ENCODE results near the gene NEURL4.
A peak's percentile ranks its signal among the peaks of the same experiment; 100 is the strongest.
"Not testable (repeated sequence)": the region's sequence is repeated elsewhere in the genome, so short reads cannot be mapped to it uniquely, and the experiment has no call there.

Gene NEURL4

DNA sequence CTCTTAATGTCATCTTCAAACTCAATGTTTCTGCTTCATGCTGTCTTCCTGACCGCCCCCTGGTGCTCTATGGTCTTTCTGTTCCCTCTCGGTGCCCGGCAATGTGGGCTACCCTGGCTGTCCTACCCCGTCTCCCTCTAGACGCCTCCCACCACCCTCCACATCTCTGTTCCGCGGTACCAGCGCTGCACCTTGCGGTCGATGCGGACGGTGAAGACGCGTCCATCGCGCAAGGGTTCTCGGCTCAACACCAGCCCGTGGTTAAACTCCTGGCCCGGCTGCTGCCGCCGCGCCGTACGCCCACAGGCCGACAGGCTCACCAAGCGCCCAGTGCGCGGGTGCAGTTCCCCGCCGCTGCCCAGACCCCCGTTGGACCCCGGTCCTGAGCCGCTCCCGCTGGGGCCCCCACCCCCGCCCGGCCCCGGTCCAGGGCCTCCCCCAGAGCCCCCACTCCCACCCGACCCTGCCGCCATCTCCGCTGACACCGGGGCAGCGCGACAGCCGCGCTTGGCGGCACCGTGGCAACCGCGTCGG, at the start of gene NEURL4:
TSS of gene NEURL4 (minus strand) at position 496 of the 534 bp plus-strand sequence. CDS start at position 473, 23 bp downstream.
- no peak for DNase-seq (ENCODE audit: low read depth in 2 of 2)

DNA sequence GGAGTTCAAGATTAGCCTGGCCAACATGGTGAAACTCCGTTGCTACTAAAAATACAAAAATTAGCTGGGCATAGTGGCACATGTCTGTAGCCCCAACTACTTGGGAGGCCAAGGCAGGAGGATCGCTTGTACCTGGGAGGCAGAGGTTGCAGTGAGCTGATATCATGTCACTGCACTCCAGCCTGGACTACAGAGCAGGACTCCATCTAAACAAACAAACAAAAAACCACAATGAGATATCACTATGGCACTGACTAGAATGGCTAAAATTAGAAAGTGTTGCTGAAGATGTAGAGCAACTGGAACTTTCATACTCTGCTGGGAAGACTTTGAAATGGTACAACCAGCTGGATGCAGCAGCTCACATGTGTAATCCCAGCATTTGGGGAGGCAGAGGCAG, 45.2 kb upstream of the NEURL4 start:
- DNase-seq (ENCODE audit: low read depth in 2 of 2): no peak

DNA sequence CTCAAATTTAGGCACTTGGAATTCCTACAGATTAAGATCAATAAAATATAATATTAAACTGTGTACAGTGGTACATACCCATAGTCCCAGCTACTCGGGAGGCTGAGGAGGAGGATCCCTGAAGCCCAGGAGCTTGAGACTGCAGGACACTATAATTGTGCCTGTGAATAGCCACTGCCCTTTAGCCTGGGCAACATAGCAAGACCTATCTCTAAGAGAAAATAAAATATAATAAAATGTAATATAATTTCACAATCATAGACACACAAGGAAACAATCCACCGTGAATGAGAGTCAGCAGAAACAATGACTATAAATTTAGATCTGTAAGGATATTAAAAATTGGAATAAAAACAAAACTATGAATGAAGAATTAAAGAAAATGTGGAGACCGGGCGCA, 41.7 kb upstream of the NEURL4 start:
- no peak for DNase-seq (ENCODE audit: low read depth in 2 of 2)

DNA sequence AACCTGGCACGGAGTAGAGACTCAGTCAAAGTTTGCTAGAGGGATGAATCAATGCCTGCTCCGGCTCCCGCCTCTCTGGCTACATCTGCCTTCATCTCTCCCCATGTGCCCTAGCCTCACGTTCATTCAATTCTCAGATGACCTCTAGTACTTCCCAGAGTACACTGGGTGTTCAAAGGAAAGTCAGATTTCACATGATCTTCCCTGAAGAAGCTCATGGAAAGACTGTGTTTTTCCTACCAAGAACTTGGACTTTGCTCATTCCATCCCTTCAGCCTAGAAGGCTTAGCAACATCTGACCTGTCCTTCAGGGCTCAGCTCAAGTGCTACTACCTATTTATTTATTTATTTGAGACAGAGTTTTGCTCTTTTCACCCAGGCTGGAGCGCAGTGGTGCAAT, 40.7 kb upstream of the NEURL4 start:
- DNase-seq (ENCODE audit: low read depth in 2 of 2): no peak

DNA sequence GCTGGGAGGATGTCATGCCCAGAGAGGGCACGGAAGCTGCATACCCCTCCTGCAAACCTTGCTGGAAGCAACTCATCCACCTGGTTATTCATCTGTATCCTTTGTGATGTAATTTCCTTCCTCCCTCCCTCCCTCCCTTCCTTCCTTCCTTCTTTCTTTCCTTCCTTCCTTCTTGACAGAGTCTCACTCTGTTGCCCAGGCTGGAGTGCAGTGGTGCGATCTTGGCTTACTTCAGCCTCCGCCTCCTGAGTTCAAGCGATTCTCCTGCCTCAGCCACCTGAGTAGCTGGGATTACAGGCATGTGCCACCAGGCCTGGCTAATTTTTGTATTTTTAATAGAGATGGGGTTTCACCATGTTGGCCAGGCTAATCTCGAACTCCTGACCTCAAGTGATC, 39.5 kb upstream of the NEURL4 start:
- not testable (repeated sequence) for DNase-seq (ENCODE audit: low read depth in 2 of 2)

DNA sequence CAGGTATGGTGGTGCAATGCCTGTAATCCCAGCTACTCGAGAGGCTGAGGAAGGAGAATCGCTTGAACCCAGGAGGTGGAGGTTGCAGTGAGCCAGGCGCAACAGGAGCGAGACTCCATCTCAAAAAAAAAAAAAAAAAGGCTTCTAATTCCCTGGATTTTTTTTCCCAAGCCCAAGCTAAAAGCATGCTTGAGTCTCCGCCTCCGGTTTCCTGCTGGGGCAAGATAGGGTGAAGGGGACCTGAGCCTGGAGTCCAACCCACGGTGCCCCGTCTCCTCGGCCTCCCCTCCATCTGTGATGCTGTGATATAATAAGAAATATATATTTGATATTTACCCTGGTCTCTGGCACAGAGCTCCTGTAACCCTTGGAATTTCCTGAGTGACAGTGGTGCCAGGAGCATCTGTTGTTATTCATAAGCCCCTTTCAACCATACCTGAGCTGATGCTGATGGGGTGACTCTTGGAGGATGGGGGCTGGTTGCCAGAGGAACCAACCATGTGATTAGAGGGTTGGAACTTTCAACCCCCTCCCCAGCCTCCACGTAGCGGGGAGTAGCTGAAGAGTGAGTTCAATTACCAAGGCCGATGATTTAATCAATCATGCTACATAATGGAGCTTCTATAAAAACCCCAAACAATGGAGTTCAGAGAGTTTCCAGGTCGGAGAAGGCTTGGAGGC, 38.9 kb upstream of the NEURL4 start:
- DNase-seq (ENCODE audit: low read depth in 2 of 2): no peak

DNA sequence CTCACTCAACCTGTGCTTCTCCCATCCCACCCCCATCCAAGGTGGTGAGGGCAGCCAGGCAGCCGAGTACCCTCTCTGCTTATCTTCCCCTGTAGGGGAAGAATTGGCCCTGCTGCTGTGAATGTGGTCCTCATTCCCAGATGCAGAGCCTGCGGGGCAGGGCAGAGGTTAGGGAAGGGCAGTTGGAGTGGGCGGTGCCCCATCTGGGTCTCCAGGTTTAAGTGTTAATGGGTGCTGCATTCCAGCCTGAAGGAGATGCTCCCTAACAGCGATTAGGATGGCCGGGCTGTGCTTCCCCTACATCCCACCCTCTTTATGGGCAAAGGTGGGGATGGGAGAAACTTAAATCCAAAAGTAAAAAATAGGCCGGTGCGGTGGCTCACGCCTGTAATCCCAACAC, 37.9 kb upstream of the NEURL4 start:
- DNase-seq (ENCODE audit: low read depth in 2 of 2): no peak

DNA sequence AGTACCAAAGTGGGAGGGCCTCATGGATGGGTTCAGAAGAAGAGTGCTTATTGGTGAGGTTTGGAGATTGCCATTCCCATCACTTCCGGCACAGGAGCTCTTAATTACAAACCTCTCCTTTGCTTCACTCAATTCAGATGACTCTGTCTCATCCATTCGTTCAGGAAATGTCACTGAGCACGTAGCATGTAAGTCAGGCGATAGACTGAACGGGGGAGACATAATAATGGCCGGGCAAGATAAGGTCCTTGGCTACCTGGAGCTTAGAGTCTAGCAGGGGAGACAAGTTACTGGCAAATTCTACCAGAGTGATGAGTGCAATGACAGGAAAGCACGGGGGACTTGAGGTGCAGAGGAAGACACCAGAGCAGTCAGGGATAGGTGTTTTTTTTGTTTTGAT, 36.8 kb upstream of the NEURL4 start:
- DNase-seq (ENCODE audit: low read depth in 2 of 2): not testable (repeated sequence)

DNA sequence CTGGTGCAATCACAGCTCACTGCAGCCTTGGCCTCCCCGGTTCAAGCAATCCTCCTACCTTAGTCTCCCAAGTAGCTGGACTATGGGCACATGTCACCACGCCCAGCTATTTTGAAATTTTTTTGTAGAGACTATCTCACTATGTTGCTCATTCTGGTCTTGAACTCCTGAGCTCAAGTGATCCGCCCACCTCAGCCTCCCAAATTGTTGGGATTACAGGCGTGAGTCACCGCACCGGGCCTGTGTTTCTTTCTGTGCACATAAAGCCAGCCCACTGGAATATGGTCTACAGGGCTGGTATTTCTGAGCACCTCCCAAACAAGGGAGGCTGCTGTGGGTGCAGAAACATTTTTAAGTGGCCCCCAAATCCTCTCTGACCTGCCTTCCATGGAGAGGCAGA, 34.2 kb upstream of the NEURL4 start:
- DNase-seq (ENCODE audit: low read depth in 2 of 2): no peak

DNA sequence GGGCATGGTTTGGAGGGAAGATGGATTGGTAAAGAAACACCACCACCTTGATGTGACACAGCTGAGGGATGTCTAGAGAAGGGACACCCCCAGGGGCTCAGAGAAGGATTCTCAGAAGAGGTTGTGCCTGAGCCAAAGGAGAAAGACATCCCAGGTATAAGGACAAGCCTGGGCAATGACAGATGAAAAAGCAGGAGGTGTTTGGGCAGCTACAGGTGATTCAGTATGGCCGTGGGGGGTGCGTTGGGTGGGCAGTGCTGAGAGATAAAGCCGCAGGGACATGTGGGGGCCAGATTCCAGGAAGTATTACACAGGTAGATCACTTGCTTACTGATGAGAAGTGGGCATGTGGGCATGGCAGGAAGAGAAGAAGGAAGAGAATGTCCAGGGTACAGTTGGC, 32.8 kb upstream of the NEURL4 start:
- no peak for DNase-seq (ENCODE audit: low read depth in 2 of 2)

DNA sequence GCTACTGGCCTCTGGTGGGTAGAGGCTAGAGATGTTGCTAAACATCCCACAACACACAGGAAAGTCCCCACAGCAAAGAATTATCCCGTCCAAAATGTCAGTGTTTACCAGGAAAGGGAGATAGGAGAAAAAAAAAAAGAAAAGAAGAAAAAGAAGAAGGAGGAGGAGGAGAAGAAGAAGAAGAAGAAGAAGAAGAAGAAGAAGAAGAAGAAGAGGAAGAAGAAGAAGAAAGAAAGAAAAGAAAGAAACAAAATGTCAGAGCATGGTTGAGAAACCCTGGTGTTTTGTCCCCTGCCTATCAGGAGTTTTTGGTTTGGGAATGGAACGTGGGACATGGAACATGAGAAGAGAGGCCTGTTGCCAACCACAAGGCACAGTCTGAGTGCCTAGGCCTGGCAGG, 28.2 kb upstream of the NEURL4 start:
- no peak for DNase-seq (ENCODE audit: low read depth in 2 of 2)

DNA sequence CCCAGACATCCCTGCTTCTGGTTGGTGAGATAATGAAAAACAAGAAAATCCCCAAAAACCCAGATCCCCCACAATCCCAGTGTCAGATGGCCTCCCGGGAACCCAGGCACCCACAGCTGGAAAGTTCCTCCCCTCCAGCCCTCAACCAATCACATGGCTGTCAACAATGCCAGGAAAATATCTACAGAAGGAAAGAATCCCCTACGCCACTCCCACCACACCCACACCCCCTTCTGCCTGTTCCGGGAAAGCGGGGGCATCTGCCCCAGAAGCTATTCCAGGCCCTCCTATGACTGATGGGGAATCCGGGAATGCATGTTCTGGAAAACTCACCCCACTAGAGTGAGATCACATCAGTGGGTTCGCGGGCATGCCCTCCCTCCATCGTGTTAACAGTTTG, 27.6 kb upstream of the NEURL4 start:
- DNase-seq (ENCODE audit: low read depth in 2 of 2): no peak

DNA sequence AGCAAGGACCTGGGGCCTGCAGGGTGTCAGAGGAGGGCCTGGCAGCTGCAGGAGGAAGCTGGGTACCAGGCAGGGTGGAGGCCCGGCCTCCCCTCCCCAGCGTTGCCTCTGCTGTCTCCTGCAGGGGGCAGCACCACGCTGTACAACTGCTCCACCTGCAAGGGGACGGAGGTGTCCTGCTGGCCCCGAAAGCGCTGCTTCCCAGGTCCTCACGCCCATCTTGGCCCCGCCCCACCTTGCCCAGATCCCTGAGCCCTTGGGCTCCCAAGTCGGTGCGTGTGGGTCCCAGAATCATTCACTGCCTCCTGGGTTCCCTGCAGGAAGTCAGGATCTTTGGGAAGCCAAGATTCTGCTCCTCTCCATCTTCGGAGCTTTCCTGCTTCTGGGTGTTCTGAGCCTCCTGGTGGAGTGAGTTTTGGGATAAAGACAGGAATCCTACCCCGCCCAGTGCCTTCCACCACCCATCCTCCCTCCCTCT, 27.0 kb upstream of the NEURL4 start:
- no peak for DNase-seq (ENCODE audit: low read depth in 2 of 2)

DNA sequence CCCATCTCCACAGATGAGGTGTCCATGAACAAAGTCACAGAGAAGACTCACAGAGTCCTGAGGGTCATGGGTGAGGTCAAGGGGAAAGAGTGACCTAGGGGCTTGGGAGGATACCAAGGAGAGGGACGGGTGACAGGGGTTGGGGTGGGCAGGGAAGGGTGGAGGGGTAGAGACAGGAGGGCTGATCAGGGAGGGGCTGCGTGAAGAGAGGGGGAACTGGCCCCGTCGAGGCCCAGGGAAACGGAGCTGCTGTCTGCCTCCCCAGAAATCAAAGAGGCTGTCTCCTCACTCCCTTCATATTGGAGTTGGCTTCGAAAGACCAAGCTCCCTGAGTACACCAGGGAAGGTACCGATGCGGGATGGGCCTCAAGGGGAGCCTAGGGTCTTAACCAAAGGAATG, 26.4 kb upstream of the NEURL4 start:
- DNase-seq (ENCODE audit: low read depth in 2 of 2): no peak

DNA sequence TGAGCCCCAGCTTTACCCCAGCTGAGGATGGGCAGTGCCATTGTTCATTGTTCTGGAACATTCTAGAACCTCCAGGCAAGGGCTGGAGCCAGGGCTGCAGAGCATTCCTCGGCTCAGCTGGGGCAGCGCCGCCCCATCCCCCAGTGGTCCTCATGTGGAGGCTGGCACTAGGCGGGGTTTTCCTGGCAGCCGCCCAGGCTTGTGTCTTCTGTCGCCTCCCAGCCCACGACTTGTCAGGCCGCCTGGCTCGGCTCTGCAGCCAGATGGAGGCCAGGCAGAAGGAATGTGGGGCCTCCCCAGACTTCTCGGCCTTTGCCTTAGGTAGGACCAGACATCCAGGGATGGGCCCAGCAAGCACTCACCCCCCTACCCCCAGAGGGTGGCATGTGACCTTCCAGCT, 25.9 kb upstream of the NEURL4 start, which contains the start of gene TMEM95:
TSS of gene TMEM95 (plus strand) at position 104 of the 400 bp plus-strand sequence. CDS start at position 153, 49 bp downstream.
- DNase-seq (ENCODE audit: low read depth in 2 of 2): no peak

DNA sequence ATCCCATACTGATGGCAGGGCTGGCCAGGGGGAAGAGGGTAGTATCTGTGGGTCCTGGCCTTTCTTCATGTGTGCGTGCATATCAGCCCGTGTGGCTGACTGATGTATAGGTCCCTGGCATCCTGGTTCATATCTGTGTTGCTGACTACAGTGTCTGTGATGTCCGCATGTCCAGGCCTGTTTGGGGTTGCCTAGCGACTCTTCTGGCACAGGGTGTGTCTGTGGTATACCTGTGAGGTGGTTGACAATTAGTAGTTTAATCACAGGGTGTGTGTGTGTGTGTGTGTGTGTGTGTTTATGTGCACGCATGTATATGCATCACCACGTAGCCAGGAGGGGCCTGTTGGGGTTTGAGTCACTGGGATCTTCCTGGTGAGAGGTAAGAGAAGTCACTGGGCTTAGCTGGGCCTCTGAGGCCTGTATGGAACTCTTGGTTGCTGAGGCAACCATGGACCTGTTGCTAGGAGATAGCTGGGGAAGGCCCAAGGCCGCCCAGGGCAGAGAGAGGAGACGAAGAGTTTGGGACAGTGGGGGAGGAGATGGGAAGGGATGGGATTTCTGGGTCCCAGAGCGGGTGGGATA, 25.2 kb upstream of the NEURL4 start:
- DNase-seq (ENCODE audit: low read depth in 2 of 2): no peak

DNA sequence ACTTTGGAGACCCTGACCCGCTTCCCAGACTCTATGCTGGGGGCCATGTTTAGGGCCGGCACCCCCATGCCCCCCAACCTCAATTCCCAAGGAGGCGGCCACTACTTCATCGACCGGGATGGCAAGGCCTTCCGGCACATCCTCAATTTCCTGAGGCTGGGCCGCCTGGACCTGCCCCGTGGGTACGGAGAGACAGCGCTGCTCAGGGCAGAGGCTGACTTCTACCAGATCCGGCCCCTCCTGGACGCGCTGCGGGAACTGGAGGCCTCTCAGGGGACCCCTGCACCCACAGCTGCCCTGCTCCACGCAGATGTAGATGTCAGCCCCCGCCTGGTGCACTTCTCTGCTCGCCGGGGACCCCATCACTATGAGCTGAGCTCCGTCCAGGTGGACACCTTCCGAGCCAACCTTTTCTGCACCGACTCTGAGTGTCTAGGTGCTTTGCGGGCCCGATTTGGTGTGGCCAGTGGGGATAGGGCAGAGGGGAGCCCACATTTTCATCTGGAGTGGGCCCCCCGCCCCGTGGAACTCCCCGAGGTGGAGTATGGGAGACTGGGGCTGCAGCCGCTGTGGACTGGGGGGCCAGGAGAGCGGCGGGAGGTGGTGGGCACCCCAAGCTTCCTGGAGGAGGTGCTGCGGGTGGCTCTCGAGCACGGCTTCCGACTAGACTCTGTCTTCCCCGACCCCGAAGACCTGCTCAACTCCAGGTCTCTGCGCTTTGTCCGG, 23.9 kb upstream of the NEURL4 start:
- no peak for DNase-seq (ENCODE audit: low read depth in 2 of 2)

DNA sequence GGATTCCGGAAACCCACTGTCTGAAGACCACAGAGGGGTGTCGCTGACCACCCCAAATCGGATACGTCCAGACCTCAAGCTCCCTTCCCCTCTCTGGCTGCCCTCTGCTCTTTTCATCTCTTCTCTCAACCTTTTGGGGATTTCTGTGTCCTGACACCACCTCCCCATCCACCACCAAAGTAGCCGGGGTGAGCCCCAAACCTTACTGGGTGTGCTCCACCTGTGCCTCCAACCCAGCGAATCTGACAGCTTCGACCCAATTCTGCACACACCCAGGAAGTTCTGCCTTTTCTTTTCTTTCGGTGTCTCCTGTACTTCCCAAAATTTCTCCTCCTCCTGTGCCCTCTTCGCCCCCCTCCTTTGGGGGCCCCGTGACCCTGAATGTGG, 23.4 kb upstream of the NEURL4 start:
- DNase-seq (ENCODE audit: low read depth in 2 of 2): no peak

DNA sequence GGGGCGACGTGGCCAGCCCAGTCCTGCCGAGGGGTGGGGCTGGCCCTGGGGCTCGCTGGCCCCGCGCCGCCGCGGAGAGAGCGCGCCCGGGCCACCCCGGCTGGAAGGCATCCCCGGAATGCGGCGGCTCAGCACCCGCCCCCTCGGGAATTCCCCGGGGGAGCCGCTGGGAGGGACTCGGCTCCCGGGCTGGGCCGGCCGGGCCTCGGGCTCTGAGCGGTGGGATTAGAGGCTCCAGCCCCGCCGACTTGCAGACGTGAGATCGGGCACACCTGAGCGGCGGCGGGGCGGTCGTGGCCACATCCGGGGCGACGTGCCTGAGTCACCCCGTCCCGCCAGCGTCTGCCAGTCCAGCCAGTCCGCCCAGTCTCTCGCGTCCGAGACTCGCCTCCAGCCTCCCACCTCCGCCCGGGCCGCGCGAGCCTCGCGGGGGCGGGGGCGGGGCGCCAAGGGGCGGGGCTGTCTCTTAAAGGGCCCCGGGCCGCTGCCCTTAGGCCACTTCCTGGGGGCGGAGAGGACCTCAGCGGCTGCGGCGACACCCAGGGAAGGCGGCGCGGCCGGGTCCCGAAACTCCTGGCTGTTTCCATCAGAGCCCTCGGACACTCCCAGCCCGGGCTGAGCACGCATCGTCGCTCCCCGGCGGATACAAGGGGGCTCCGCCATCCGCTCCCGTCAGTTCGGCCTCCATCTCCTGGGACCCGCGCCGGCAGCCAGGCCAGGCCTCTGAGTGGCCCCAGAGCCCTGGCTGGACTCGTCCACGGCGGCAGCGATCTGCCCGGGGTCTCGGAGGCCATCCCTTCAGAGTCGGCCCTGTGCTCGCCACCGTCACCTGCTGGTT, 22.7 kb upstream of the NEURL4 start, which contains the start of gene KCTD11:
TSS of gene KCTD11 (plus strand) at position 498 of the 838 bp plus-strand sequence.
- peak; percentile 84 to 89 for DNase-seq (ENCODE audit: low read depth in 2 of 2)

DNA sequence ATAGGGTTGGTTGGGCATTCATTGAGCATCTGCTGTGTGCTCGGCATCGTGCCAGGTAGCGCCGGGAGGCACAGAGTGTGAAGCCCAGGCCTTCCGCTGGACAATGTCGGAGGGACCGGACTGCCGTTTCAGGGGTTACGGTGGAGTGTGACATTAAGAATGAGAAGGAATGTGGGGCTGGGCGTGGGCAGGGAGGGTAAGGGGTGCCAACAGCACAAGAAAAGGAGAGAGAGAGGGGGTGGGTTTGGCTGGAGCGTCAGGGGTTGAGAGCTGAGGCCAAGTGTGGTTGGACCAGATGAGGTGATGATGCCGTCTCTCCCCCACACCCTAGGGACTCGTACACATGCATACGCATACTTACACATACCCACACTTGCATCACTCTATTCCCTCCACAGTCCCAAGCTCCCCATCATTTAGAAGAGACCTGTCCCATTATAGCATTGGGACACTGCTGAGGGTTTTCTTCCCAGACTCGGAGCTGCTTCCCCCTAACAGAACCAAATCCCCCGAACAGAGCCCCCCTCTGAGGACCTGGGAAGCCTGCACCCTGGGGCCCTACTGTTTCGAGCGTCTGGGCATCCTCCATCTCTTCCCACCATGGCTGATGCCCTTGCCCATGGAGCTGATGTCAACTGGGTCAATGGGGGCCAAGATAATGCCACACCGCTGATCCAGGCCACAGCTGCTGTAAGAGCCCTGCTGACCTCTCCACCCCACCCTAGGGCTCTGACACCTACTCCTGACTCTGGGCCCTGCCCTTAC, 19.5 kb upstream of the NEURL4 start:
- DNase-seq (ENCODE audit: low read depth in 2 of 2): no peak

All from fibroblast of skin of left biceps (primary cell).